ENCODE measurements around the gene SLC11A2. TPM values are rescaled to one million over a fixed set of nuclear protein-coding genes. Genes with fewer than 3 reads are reported as not detected.
A peak's percentile ranks its signal among the peaks of the same experiment; 100 is the strongest.

Gene SLC11A2
- total and polyA plus RNA-seq, 9 of the 15 experiments (the other 6 are each of a cell fraction or from before 2014, with no cell fraction given): 21.1 to 54.0 (median 32.9) TPM

DNA sequence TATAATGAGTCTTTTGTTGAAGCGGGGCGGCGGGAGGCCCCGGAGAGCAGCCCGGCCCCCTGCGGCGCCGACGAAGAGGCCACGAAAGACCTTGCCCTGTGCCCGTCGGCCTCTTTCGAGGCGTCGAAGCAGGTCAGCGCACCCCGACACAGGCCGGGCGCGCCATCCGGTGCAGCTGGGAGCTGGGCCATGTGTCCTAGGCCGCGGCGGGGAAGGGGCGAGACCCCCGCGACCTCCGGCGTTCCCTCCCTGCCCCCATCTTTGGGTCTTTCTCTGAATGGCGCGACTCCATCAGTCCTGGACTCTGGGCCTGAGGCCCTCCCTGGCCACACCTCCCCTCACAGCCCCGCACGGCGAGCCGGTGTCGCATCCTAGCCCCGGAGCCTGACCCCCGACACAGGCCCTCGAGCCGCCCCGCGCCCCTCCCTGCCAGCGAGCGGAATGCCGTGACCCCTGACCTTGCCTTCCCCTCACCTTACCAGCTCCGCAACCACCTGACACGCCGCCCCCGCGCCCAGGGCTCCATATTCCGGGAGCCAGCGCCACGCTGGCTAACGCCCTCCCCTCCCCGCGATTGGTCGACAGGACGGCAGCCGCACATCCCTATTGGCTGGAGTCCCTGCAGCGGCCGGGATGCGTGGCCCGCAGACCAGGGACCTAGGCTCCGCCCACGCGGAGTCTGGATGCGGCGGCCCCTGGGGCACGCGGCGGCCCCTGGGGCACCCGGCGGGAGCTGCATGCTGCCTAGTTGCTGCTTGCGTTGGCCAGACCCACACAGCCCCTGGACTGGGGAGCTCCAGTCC is at the start of gene SLC11A2 (continued):
- TF ChIP-seq ZNF668 (CRISPR knock-in tag; IDR thresholded peaks at IDR 0.05) (no peak), DDX20 (tag; IDR thresholded peaks at IDR 0.05; ENCODE audit: low read depth) (no peak), POLR2H (tag; IDR thresholded peaks at IDR 0.05; ENCODE audit: low read depth) (peak; percentile 67), ARNT (IDR thresholded peaks at IDR 0.05) (no peak), FOXJ2 (tag; IDR thresholded peaks at IDR 0.05) (no peak), UBTF (IDR thresholded peaks at IDR 0.05; ENCODE audit: borderline replicate concordance in 1 of 2, low read depth in 2 of 2, low read length in 2 of 2) (no peak; a peak in 1 of 4 replicates), HDAC8 (tag; IDR thresholded peaks at IDR 0.05) (no peak), ZNF584 (CRISPR knock-in tag; IDR thresholded peaks at IDR 0.05; ENCODE audit: low read depth) (no peak), TEAD2 (tag; IDR thresholded peaks at IDR 0.05) (no peak), RBM15 (IDR thresholded peaks at IDR 0.05; ENCODE audit: insufficient read depth, low read length) (no peak), ATF4 (CRISPR knock-in tag; IDR thresholded peaks at IDR 0.05) (no peak), SP2 (IDR thresholded peaks at IDR 0.05; ENCODE audit: extremely low read depth, low read depth, low read length, poor library complexity, severe bottlenecking) (peak; percentile 74), GABPB1 (CRISPR knock-in tag; IDR thresholded peaks at IDR 0.05) (peak; percentile 75), CTBP1 (IDR thresholded peaks at IDR 0.05; ENCODE audit: borderline replicate concordance) (peak; percentile 91), RBM22 (IDR thresholded peaks at IDR 0.05; ENCODE audit: low read depth, low read length, poor library complexity, severe bottlenecking) (peak; percentile 35), CBFA2T3 (IDR thresholded peaks at IDR 0.05) (peak; percentile 38; the same call in 1 of the 2 replicates), ZNF3 (CRISPR knock-in tag; IDR thresholded peaks at IDR 0.05) (no peak), ASH1L (IDR thresholded peaks at IDR 0.05; ENCODE audit: borderline replicate concordance, low read depth, partially characterized antibody) (peak; percentile 85), NCOA1 (IDR thresholded peaks at IDR 0.05; ENCODE audit: low read depth) (0 out of 2 replicates have a peak, but pooled peaks have one; percentile 30), MEF2D (tag; conservative IDR thresholded peaks at IDR 0.05; ENCODE audit: low read depth) (no peak), HLTF (IDR thresholded peaks at IDR 0.05) (peak; percentile 62; the same call in 1 of the 2 replicates), ZNF436 (CRISPR knock-in tag; IDR thresholded peaks at IDR 0.05) (no peak), XRCC4 (IDR thresholded peaks at IDR 0.05; ENCODE audit: extremely low read depth, insufficient read depth, insufficient read length) (no peak), CC2D1A (IDR thresholded peaks at IDR 0.05) (no peak)
- TF ChIP-seq, protein P1, sequence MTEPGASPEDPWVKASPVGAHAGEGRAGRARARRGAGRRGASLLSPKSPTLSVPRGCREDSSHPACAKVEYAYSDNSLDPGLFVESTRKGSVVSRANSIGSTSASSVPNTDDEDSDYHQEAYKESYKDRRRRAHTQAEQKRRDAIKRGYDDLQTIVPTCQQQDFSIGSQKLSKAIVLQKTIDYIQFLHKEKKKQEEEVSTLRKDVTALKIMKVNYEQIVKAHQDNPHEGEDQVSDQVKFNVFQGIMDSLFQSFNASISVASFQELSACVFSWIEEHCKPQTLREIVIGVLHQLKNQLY (CRISPR knock-in tag; conservative IDR thresholded peaks at IDR 0.05): no peak
